ENCODE data around the gene CAMK4.

Gene CAMK4

GRCh38 chr5:111383288-111383970 is 159.2 kb downstream of the CAMK4 start:
- DNase-seq (ENCODE audit: low read depth): no peak
- no peak overlapping the region for H3K4me3 ChIP-seq (ENCODE audit: low read depth, low read length)
- TF ChIP-seq, protein P1, sequence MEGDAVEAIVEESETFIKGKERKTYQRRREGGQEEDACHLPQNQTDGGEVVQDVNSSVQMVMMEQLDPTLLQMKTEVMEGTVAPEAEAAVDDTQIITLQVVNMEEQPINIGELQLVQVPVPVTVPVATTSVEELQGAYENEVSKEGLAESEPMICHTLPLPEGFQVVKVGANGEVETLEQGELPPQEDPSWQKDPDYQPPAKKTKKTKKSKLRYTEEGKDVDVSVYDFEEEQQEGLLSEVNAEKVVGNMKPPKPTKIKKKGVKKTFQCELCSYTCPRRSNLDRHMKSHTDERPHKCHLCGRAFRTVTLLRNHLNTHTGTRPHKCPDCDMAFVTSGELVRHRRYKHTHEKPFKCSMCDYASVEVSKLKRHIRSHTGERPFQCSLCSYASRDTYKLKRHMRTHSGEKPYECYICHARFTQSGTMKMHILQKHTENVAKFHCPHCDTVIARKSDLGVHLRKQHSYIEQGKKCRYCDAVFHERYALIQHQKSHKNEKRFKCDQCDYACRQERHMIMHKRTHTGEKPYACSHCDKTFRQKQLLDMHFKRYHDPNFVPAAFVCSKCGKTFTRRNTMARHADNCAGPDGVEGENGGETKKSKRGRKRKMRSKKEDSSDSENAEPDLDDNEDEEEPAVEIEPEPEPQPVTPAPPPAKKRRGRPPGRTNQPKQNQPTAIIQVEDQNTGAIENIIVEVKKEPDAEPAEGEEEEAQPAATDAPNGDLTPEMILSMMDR (IDR thresholded peaks at IDR 0.05; ENCODE audit: control insufficient read depth, extremely low read depth, insufficient read depth): no peak

GRCh38 chr5:111384220-111384619 is 160.0 kb downstream of the CAMK4 start:
- TF ChIP-seq, protein P1 (IDR thresholded peaks at IDR 0.05; ENCODE audit: control insufficient read depth, extremely low read depth, insufficient read depth): no peak
- DNase-seq (ENCODE audit: low read depth): no peak
- no peak overlapping the region for H3K4me3 ChIP-seq (ENCODE audit: low read depth, low read length)

- DNase-seq (ENCODE audit: low read depth): no peak
- TF ChIP-seq, protein P1 (IDR thresholded peaks at IDR 0.05; ENCODE audit: control insufficient read depth, extremely low read depth, insufficient read depth): no peak
- H3K4me3 ChIP-seq (ENCODE audit: low read depth, low read length): no peak overlapping the region
Measured at GRCh38 chr5:111385051-111385450, 160.9 kb downstream of the CAMK4 start.

DNA sequence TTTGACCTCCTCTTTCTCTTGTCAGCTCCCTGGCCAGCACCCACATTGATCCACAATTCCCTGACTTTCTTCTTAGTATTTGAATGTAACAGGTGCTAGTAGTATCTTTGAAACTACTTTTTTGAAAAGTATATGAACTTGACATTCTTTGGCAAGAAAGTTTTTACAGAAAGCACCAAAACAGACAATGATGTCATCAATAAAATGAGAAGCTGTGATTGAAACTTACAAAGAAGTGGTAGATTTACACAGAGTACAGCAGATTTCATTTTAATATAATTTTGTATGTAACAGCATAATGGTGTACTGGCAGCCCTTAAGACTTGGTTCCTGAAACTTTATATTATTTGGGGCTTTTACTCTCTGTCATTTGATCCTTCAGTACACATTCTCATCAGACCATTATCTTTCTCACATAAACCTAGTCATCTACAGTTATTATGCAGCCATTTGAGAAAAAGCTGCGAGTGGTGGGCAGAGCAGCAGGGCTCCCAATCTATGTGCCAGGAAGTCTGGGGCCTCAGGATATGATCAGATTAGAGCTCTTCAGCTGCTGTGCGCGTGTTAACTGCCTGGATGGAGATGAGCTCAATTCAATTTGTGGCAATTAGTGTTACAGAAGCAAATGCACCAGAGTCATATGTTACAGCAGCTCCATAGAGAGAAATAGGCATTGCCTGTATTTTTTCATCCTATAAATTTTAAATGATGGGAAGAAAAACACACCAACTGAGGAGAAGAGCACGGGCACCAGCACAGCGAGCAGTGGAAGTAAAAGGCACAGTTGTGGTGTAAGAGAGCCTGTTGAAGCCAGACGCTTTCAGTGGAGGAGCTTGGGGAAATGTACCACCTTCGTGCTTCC is 162.0 kb downstream of the CAMK4 start:
- DNase-seq (ENCODE audit: low read depth): no peak
- H3K4me3 ChIP-seq (ENCODE audit: low read depth, low read length): no peak overlapping the region
- TF ChIP-seq, protein P1 (IDR thresholded peaks at IDR 0.05; ENCODE audit: control insufficient read depth, extremely low read depth, insufficient read depth): no peak

- no peak for DNase-seq (ENCODE audit: low read depth)
- no peak overlapping the region for H3K4me3 ChIP-seq (ENCODE audit: low read depth, low read length)
- TF ChIP-seq, protein P1 (IDR thresholded peaks at IDR 0.05; ENCODE audit: control insufficient read depth, extremely low read depth, insufficient read depth): no peak
Measured at GRCh38 chr5:111386832-111387162, 162.6 kb downstream of the CAMK4 start.

GRCh38 chr5:111387361-111387760 is 163.2 kb downstream of the CAMK4 start:
- DNase-seq (ENCODE audit: low read depth): no peak
- TF ChIP-seq, protein P1 (IDR thresholded peaks at IDR 0.05; ENCODE audit: control insufficient read depth, extremely low read depth, insufficient read depth): no peak
- no peak overlapping the region for H3K4me3 ChIP-seq (ENCODE audit: low read depth, low read length)

Measured in LNCaP clone FGC (cell line).